Mucosa of descending colon (tissue), 3 donors: ENCODE data around the gene ACTL6B. TPM values are rescaled to one million over a fixed set of nuclear protein-coding genes. Genes with fewer than 3 reads are reported as not detected.
"Not testable (repeated sequence)": the region's sequence is repeated elsewhere in the genome, so short reads cannot be mapped to it uniquely, and the experiment has no call there.

Source experiments
- ATAC-seq: fragments of 200-7000 bp; cut with Tn5 transposase; one replicate; pipeline ENCODE4 v1.9.1; 2020; ENCODE audit warnings: mild to moderate bottlenecking, moderate library complexity
- DNase-seq, 3 donors: peaks; one replicate each; pipeline ENCODE4 v3.0.0-alpha.2; 2020
- H3K36me3 ChIP-seq: fragments of 200-600 bp; one replicate; pipeline ENCODE4 v1.8.0; 2021; ENCODE audit warnings: low read depth, mild to moderate bottlenecking
- H3K4me1 ChIP-seq: fragments of 200-600 bp; one replicate; pipeline ENCODE4 v1.8.0; 2021; ENCODE audit warnings: low read depth, mild to moderate bottlenecking
- H3K4me3 ChIP-seq: fragments of 200-600 bp; one replicate; pipeline ENCODE4 v1.8.0; 2021; ENCODE audit warnings: mild to moderate bottlenecking
- H3K9me3 ChIP-seq: fragments of 200-600 bp; one replicate; pipeline ENCODE4 v1.8.0; 2021; ENCODE audit warnings: mild to moderate bottlenecking
- intact Hi-C, 2 donors: fragments of 100-400 bp; cut with DNase I in 1 of 2; cut with micrococcal nuclease in 1 of 2; formaldehyde crosslinking; loops; one replicate each; pipeline versions ENCODE4 v1.11.0 to v1.11.1; 2022; cut with DNase I, micrococcal nuclease
- total RNA-seq, 3 donors: library from RNA; stranded (reverse); fragmentation: NEBNext Ultra II Directional in 2 of 3; extraction: Animal tissue kit (Norgen Biotek cat#: 25700) in 2 of 3; gene quantifications; one replicate each; pipeline versions ENCODE4 v1.2.1 to v1.2.4, GENCODE V29; 2021 to 2023
- TF ChIP-seq, protein P1 (sequence below): fragments of 200-600 bp; IDR thresholded peaks from one replicate; pipeline ENCODE4 v1.8.0; 2022; ENCODE audit warnings: antibody characterized with exemption, mild to moderate bottlenecking
- donor health status: DM: no; HTN: no; CAD: no; lungs with moderate emphysema.
- donor health status: DM: no; HTN: no; CAD: no.
- donor health status: DM: no; HTN: yes; CAD: no.

The ACTL6B gene
- total RNA-seq, 3 donors from 2014 or later, result 1.2 TPM; not detected in 2

DNA sequence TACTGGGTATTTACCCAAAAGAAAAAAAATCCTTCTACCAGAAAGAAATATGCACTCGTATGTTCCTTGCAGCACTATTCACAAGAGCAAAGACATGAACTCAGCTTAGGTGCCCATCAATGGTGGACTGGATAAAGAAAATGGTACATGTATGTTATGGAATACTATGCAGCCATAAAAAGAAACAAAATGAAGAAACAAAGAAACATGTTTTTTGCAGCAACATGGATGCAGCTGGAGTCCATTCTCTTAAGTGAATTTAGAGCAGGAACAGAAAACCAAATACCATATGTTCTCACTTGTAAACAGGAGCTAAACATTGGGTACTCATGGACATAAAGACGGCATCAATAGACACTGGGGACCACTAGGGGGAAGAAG lies 11.8 kb upstream of the ACTL6B start:
- DNase-seq, result no peak
- Histone ChIP-seq H3K36me3 (no peaks in the 10 kb centered on the region), H3K4me3 (no peak overlapping the region), H3K9me3 (no peaks in the 10 kb centered on the region), H3K4me1 (no peaks in the 10 kb centered on the region)
- intact Hi-C loops, result no loop called here
- ATAC-seq, result no peak
- TF ChIP-seq, protein P1, sequence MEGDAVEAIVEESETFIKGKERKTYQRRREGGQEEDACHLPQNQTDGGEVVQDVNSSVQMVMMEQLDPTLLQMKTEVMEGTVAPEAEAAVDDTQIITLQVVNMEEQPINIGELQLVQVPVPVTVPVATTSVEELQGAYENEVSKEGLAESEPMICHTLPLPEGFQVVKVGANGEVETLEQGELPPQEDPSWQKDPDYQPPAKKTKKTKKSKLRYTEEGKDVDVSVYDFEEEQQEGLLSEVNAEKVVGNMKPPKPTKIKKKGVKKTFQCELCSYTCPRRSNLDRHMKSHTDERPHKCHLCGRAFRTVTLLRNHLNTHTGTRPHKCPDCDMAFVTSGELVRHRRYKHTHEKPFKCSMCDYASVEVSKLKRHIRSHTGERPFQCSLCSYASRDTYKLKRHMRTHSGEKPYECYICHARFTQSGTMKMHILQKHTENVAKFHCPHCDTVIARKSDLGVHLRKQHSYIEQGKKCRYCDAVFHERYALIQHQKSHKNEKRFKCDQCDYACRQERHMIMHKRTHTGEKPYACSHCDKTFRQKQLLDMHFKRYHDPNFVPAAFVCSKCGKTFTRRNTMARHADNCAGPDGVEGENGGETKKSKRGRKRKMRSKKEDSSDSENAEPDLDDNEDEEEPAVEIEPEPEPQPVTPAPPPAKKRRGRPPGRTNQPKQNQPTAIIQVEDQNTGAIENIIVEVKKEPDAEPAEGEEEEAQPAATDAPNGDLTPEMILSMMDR, result no peak

- Histone ChIP-seq H3K4me1 (no peaks in the 10 kb centered on the region), H3K9me3 (no peaks in the 10 kb centered on the region), H3K4me3 (no peak overlapping the region), H3K36me3 (no peaks in the 10 kb centered on the region)
- TF ChIP-seq, protein P1, result no peak
- intact Hi-C loops, result no loop called here
- ATAC-seq (no peak), DNase-seq (no peak)
These were observed 11.3 kb upstream of the ACTL6B start for GRCh38 chr7:100667331-100668068.

DNA sequence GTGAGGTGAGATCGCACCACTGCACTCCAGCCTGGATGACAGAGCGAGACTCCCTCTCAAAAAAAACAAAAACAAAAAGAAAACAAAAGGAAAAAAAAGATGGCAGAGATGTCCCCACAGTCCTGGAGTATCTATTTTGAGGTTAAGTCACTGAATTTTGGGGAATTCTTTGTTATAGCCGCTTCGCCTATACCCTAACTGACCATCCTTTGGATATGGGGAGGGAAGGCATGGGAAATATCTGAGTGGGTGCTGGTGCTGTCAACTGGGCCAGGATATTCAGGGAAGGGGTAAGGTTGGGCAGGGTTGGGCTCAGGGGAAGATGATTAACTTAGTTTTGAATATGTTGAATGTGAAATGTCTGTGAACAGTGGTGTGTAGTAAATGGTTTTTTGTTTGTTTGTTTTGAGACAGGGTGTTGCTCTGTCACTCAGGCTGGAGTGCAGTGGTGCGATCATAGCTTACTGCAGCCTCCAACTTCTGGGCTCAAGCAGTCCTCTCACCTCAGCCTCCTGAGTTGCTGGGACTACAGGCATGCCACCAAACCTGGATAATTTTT lies 9.0 kb upstream of the ACTL6B start:
- Histone ChIP-seq H3K9me3 (no peaks in the 10 kb centered on the region), H3K4me1 (no peaks in the 10 kb centered on the region), H3K36me3 (no peaks in the 10 kb centered on the region), H3K4me3 (no peak overlapping the region)
- ATAC-seq (no peak), DNase-seq (no peak)
- intact Hi-C loops, result no loop called here
- TF ChIP-seq, protein P1, result no peak

DNA sequence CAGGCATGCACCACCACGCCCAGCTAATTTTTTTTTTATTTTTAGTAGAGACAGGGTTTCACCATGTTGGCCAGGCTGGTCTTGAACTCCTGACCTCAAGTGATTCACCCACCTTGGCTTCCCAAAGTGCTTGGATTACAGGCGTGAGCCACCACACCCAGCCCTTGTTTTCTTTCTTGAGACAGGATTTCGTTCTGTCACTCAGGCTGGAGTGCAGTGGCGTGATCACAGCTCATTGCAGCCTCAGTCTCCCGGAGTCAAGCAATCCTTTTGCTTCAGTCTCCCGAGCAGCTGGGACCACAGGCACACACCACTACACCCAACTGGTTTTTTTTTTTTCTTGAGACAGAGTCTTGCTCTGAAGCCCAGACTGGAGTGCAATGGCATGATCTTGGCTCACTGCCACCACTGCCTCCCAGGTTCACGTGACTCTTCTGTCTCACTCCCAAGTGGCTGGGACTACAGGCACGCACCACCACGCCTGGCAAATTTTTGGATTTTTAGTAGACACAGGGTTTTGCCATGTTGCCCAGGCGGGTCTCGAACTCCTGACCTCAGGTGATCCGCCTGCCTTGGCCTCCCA lies 6.0 kb upstream of the ACTL6B start:
- intact Hi-C loops, H3K4me1 ChIP-seq, H3K4me3 ChIP-seq, H3K9me3 ChIP-seq, H3K36me3 ChIP-seq: not testable (repeated sequence)
- ATAC-seq (peak; percentile 8), DNase-seq (peak in 1 of 3 donors; percentile 24)

DNA sequence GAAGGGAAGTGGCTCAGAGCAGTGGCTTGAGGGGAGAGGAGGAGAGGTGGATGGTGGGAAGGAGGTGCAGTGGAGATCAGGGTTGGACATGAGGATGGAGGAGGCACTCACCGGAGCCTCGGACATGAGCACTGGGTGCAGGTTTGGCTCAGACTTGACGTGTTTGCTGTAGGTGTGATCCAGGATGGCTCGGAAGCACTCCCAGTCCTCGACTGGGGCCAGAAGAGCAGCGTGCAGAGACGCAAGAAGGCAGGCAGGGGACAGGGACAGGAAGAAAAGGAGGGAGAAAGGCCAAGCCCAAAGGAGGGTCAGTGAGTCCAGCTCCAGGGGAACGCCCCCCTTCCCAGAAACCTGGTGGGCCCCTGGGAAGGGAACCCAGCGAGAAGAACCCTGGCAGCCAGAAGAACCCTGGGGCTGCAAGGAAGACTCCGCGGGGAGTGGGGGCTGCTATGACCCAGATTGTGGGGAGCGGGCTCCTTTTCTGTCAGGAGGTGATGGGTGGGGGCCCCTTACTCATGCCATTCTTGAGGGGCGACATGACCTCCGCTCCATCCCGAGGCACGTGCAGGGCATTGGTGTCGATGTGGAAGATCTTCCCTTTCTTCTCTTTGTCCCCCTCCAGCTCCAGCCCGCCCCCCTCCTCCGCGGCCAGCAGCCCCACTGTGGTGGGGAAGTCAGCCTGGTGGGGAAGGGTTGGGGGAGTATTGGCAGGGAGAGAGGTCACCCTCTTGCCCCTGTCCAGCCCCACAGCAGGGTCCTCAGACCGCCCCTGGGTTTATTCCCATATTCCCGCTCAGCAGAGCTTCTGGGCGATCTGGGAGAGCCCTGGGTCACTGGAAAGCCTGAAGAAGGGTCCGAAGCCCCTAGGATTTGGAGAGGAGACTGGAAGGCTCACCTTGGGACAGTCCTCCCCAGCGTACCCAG lies 1.1 kb downstream of the ACTL6B start:
- no peaks in the 10 kb centered on the region for H3K4me1 ChIP-seq
- DNase-seq (no peak), ATAC-seq (no peak)
- H3K9me3 ChIP-seq, result no peaks in the 10 kb centered on the region
- H3K36me3 ChIP-seq, result no peaks in the 10 kb centered on the region
- H3K4me3 ChIP-seq, result no peak overlapping the region
- intact Hi-C loops, result no loop called here
- TF ChIP-seq, protein P1, result no peak
